Esophagus muscularis mucosa (tissue), 4 donors: ENCODE measurements around the gene CENPH. TPM values are rescaled to one million over a fixed set of nuclear protein-coding genes. Genes with fewer than 3 reads are reported as not detected.

Experiments
- DNase-seq: peaks from one replicate; pipeline ENCODE4 v3.0.0-alpha.2; 2017; ENCODE audit errors: extremely low spot score
- H3K27ac ChIP-seq, 4 donors: fragments of 200-600 bp; sonication (generic); replicated peaks in 1 of 4; 1 replicate in 3 of 4; 2 replicates in 1 of 4; pipeline ENCODE4 v1.5.1; 2016 to 2019; ENCODE audit warnings: mild to moderate bottlenecking in 1 of 4
- H3K27me3 ChIP-seq, 4 donors: fragments of 200-600 bp; sonication (generic); one replicate each; pipeline versions ENCODE4 v1.5.1 to v1.6.0; 2016 to 2019
- H3K36me3 ChIP-seq, 4 donors: fragments of 200-600 bp; sonication (generic); one replicate each; pipeline ENCODE4 v1.5.1; 2016 to 2019
- H3K4me1 ChIP-seq, 4 donors: fragments of 200-600 bp; sonication (generic); one replicate each; pipeline ENCODE4 v1.5.1; 2016 to 2019
- H3K4me3 ChIP-seq, 4 donors: fragments of 200-600 bp; sonication (generic); 1 replicate in 2 of 4; 2 replicates in 2 of 4; pipeline ENCODE4 v1.5.1; 2016 to 2019; ENCODE audit warnings: mild to moderate bottlenecking in 4 of 4, moderate library complexity in 1 of 4
- H3K9me3 ChIP-seq, 4 donors: fragments of 200-600 bp; sonication (generic); 1 replicate in 3 of 4; 2 replicates in 1 of 4; pipeline ENCODE4 v1.5.1; 2016 to 2019
- CTCF ChIP-seq, 3 experiments: fragments of 200-600 bp in 2 of 3; fragments of 450-650 bp in 1 of 3; sonication (generic) in 2 of 3; IDR thresholded peaks; one replicate each; pipeline ENCODE4 v1.5.1; 2017 to 2019; ENCODE audit warnings: antibody characterized with exemption in 3 of 3, mild to moderate bottlenecking in 2 of 3, moderate library complexity in 1 of 3
- EP300 ChIP-seq: sonication (generic); formaldehyde crosslinking; IDR thresholded peaks from one replicate; pipeline ENCODE4 v1.6.1; 2017; ENCODE audit warnings: antibody characterized with exemption
- POLR2A ChIP-seq: fragments of 450-650 bp; IDR thresholded peaks from one replicate; pipeline ENCODE4 v1.6.1; 2017; ENCODE audit warnings: antibody characterized with exemption, moderate library complexity, mild to moderate bottlenecking, low read depth
- POLR2AphosphoS5 ChIP-seq, 2 donors: sonication (generic); formaldehyde crosslinking; IDR thresholded peaks; one replicate each; pipeline ENCODE4 v1.6.1; 2017; ENCODE audit warnings: antibody characterized with exemption in 2 of 2
- WGBS: methylation state at CpG from one replicate; pipeline ENCODE4 v1.1.5; 2018; 5-methylcytosine and 5-hydroxymethylcytosine counted together
- intact Hi-C: fragments of 100-400 bp; cut with DNase I; formaldehyde crosslinking; loops from one replicate; pipeline ENCODE4 v1.15.1; 2023
- total RNA-seq, 4 donors: library from RNA; depleted of rRNA; stranded (reverse); fragments of >200 nt; gene quantifications; one replicate each; pipeline versions ENCODE4 v1.1.0 to v1.2.1, GENCODE V29; 2016

The CENPH gene
- total RNA-seq, 4 donors from 2014 or later, result 0.66 to 2.4 (median 2.2) TPM; not detected in 1

GRCh38 chr5:69149676-69150010 is 39.7 kb upstream of the CENPH start:
- intact Hi-C loops, result no loop called here
- H3K27ac ChIP-seq, result no peak overlapping the region
- no peak overlapping the region for H3K4me3 ChIP-seq
- TF ChIP-seq CTCF (IDR thresholded peaks at IDR 0.05), result no peak
- no peak for TF ChIP-seq POLR2A
- TF ChIP-seq POLR2AphosphoS5 (IDR thresholded peaks at IDR 0.05), result no peak
- no peak for TF ChIP-seq EP300
- 88% methylated on average over 5 of the region's 5 CpGs for WGBS
- H3K36me3 ChIP-seq, result no peaks in the 10 kb centered on the region
- no peak for DNase-seq
- H3K9me3 ChIP-seq, result no peaks in the 10 kb centered on the region
- no peaks in the 10 kb centered on the region for H3K27me3 ChIP-seq
- no peaks in the 10 kb centered on the region for H3K4me1 ChIP-seq

GRCh38 chr5:69152731-69153130 is 36.7 kb upstream of the CENPH start:
- no peaks in the 10 kb centered on the region for H3K27me3 ChIP-seq
- WGBS, result 72% methylated on average over 3 of the region's 3 CpGs
- no peaks in the 10 kb centered on the region for H3K9me3 ChIP-seq
- H3K36me3 ChIP-seq, result no peaks in the 10 kb centered on the region
- intact Hi-C loops, result no loop called here
- no peak overlapping the region for H3K27ac ChIP-seq
- no peaks in the 10 kb centered on the region for H3K4me1 ChIP-seq
- no peak for DNase-seq
- H3K4me3 ChIP-seq, result no peak overlapping the region
- TF ChIP-seq CTCF (IDR thresholded peaks at IDR 0.05), result no peak
- TF ChIP-seq EP300, result no peak
- TF ChIP-seq POLR2A, result no peak
- no peak for TF ChIP-seq POLR2AphosphoS5 (IDR thresholded peaks at IDR 0.05)

- H3K27ac ChIP-seq, result no peak overlapping the region
- TF ChIP-seq EP300 (no peak), POLR2AphosphoS5 (IDR thresholded peaks at IDR 0.05) (no peak), POLR2A (no peak), CTCF (IDR thresholded peaks at IDR 0.05) (no peak)
- H3K4me3 ChIP-seq, result no peak overlapping the region
- 97% methylated on average over 11 of the region's 11 CpGs for WGBS
- H3K4me1 ChIP-seq, result no peaks in the 10 kb centered on the region
- no peaks in the 10 kb centered on the region for H3K27me3 ChIP-seq
- intact Hi-C loops, result no loop called here
- no peaks in the 10 kb centered on the region for H3K36me3 ChIP-seq
- no peaks in the 10 kb centered on the region for H3K9me3 ChIP-seq
- DNase-seq, result no peak
These were observed 32.9 kb upstream of the CENPH start for GRCh38 chr5:69156456-69156855.

GRCh38 chr5:69158039-69158438 is 31.3 kb upstream of the CENPH start:
- Histone ChIP-seq H3K27ac (no peak overlapping the region), H3K36me3 (no peaks in the 10 kb centered on the region), H3K4me3 (no peak overlapping the region), H3K4me1 (no peaks in the 10 kb centered on the region), H3K27me3 (no peaks in the 10 kb centered on the region), H3K9me3 (no peaks in the 10 kb centered on the region)
- intact Hi-C loops, result no loop called here
- DNase-seq, result no peak
- 97% methylated on average over 3 of the region's 3 CpGs for WGBS
- TF ChIP-seq CTCF (IDR thresholded peaks at IDR 0.05), result no peak
- no peak for TF ChIP-seq EP300
- TF ChIP-seq POLR2A, result no peak
- no peak for TF ChIP-seq POLR2AphosphoS5 (IDR thresholded peaks at IDR 0.05)

GRCh38 chr5:69160651-69161050 is 28.7 kb upstream of the CENPH start:
- 91% methylated on average over 16 of the region's 16 CpGs for WGBS

More at GRCh38 chr5:69160651-69161050, 28.7 kb upstream of the CENPH start:
- no peak overlapping the region for H3K27ac ChIP-seq
- H3K36me3 ChIP-seq, result no peaks in the 10 kb centered on the region
- TF ChIP-seq EP300 (no peak), CTCF (IDR thresholded peaks at IDR 0.05) (no peak), POLR2A (no peak), POLR2AphosphoS5 (IDR thresholded peaks at IDR 0.05) (no peak)
- no peak overlapping the region for H3K4me3 ChIP-seq
- no peaks in the 10 kb centered on the region for H3K27me3 ChIP-seq
- intact Hi-C loops, result loop anchor here (10.0 kb wide), 1 partner anchor 54 kb away; a partner anchor contains a TSS
- no peaks in the 10 kb centered on the region for H3K9me3 ChIP-seq
- DNase-seq, result no peak
- H3K4me1 ChIP-seq, result no peaks in the 10 kb centered on the region
